Endothelial cell of umbilical vein (primary cell): ENCODE data around the gene CCT6B.

ENCODE experiments used
- POLR2AphosphoS5 ChIP-seq: IDR thresholded peaks from 2 replicates; pipeline ENCODE4 v1.6.1; 2012; ENCODE audit warnings: low read depth, mild to moderate bottlenecking, control low read depth, low read length, moderate library complexity; ENCODE audit not compliant: insufficient read depth
- TF ChIP-seq, protein P1 (sequence below), 2 donors: IDR thresholded peaks; 1 replicate in 1 of 2; 2 replicates in 1 of 2; pipeline ENCODE4 v1.5.1; 2011; ENCODE audit warnings: low read length in 2 of 2, mild to moderate bottlenecking in 2 of 2, moderate library complexity in 2 of 2, control low read depth in 1 of 2, inconsistent platforms in 1 of 2, low read depth in 1 of 2; ENCODE audit not compliant: insufficient read depth in 1 of 2; ENCODE audit errors: extremely low read depth in 1 of 2
- TF ChIP-seq, protein P2 (sequence below): IDR thresholded peaks from 2 replicates; pipeline ENCODE4 v1.6.1; 2011; ENCODE audit not compliant: insufficient read depth, insufficient read length

DNA sequence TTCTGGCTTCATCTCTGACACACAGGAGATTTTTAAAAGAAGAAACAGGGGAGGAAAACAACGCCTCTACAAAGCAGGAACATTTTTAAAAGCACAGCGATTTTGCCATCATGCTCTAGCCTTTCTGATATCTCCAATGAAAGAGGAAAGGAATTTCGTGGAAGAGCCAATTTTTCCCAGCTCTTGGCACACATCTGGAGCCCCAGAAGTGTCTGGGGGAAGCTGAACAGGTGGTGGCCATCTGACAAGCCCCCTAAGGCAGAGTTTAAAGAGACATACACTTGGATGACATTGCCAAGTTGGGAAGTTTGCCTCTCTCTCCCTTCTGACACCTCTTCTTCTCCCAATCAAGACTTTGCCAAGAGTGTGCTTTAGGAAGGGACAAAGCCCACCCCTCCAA lies 82.1 kb downstream of the CCT6B start:
- TF ChIP-seq, protein P1, sequence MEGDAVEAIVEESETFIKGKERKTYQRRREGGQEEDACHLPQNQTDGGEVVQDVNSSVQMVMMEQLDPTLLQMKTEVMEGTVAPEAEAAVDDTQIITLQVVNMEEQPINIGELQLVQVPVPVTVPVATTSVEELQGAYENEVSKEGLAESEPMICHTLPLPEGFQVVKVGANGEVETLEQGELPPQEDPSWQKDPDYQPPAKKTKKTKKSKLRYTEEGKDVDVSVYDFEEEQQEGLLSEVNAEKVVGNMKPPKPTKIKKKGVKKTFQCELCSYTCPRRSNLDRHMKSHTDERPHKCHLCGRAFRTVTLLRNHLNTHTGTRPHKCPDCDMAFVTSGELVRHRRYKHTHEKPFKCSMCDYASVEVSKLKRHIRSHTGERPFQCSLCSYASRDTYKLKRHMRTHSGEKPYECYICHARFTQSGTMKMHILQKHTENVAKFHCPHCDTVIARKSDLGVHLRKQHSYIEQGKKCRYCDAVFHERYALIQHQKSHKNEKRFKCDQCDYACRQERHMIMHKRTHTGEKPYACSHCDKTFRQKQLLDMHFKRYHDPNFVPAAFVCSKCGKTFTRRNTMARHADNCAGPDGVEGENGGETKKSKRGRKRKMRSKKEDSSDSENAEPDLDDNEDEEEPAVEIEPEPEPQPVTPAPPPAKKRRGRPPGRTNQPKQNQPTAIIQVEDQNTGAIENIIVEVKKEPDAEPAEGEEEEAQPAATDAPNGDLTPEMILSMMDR (IDR thresholded peaks at IDR 0.05; ENCODE audit: extremely low read depth in 1 of 2, insufficient read depth in 1 of 2, low read depth in 1 of 2, low read length in 2 of 2) = no peak
- no peak for TF ChIP-seq POLR2AphosphoS5
- TF ChIP-seq, protein P2, sequence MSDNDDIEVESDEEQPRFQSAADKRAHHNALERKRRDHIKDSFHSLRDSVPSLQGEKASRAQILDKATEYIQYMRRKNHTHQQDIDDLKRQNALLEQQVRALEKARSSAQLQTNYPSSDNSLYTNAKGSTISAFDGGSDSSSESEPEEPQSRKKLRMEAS = no peak
